ENCODE measurements around the gene PPP3CA.
"Not testable (repeated sequence)": the region's sequence is repeated elsewhere in the genome, so short reads cannot be mapped to it uniquely, and the experiment has no call there.

Gene PPP3CA

DNA sequence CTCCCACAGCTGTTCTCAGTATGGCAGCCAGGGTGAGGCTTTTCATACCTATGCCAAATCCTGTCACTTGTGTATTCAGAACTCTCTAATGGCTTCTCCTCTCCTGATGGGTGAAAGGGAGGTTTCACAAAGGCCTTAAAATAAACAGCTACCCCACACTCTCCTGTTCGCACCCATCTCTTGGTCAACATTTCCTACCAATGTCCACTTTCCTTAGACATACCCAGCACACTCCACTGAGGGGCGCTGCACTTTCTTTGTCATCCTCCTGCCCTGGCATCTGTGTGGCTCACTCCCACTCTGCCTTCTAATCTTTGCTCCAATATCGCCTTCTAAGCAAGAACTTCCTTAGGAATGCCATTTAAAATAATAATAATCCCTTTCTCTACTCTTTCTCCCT, 313.3 kb downstream of the PPP3CA start:
- no peak for DNase-seq

DNA sequence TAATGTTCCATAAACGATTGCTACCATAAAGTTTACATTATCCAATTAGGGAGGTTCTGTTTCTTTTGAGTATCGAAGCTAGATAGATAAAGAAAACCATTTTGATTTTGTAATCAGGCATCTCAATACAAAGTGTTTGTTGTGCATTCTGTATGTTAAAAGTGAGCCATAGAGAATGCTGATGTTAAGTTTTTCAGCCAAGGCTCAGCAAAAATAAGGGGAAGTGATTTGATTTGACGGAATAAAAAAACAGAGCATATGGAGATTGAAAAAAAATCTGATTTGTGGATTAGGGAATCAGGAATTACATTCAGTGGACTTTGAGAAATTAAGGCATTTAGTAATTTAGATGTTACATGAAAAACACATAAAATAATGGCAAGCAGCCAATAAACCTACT, 314.8 kb downstream of the PPP3CA start:
- no peak for DNase-seq

DNA sequence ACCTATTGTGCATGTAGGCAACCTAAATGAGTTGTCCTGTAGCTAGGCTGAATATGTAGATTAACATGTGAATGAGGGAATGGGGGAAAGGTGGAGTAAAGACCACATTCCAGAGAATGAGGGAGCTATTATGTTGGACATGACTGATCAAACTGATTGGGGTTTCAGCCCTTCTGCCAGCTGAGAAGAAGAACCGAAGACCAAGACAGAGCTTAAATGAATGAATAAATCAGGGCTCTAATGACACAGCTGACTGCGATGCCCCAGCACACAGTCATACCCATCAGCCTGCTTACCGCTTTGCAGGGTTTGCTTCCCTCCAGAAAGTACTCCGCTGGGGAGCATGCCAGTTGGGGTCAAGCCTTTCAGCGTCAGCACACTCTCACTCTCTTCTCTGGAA, 315.4 kb downstream of the PPP3CA start:
- DNase-seq, result no peak

DNA sequence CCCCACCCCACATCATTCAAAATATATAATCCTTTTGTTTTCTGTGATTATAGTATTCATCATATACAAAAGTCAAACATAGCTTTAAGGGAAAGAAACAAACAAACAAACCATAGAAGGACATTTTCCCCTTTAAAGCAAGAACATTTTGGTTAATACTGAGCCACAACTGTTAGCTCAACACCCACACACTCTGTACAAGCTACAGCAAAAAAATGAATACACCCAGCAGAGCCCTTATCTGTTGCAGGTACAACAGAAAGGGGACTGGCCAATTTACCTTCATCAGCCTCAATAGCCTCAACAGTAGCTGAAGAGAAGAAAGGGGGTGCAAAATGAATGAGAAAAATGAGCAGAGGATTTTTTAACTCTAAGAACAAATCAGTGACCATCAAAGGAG, 318.4 kb downstream of the PPP3CA start:
- DNase-seq, result no peak

DNA sequence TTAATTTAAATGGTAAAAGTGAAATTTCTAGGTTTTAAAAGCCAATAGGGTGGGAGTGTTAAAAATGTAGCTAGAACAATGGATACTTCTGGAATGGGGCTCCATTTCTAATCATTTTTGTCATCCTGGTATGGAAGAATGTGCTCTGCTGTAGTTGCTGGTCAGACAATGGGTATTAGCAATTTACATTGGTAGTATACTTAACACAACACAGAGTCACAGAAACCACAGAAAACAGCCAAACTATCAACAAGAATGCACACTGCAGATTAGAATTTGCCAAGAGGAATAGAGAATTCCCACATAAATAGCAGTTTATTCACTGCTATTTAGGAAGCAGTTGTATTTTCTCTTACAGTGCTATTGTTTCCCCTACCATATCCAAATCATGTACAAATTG, 319.6 kb downstream of the PPP3CA start:
- no peak for DNase-seq

DNA sequence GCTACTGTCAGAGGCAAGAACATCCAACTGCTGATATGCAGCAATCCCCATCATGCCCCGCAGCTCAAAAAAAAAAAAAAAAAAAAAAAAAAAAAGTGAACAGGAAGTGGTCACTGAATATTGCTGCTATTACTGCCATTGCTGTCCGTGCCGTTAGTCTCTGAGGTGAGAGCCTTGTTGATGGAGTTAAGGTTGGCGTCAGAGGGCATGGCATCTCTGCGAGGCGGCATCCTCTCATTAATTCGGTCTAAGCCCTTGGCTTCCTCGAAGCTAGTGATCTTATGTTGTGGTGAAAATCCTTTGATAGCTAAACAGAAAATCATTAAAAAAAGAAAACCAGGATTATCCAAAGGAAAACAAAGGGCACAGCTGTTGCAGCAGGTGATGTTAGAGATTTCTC, 321.6 kb downstream of the PPP3CA start:
- no peak for DNase-seq

DNA sequence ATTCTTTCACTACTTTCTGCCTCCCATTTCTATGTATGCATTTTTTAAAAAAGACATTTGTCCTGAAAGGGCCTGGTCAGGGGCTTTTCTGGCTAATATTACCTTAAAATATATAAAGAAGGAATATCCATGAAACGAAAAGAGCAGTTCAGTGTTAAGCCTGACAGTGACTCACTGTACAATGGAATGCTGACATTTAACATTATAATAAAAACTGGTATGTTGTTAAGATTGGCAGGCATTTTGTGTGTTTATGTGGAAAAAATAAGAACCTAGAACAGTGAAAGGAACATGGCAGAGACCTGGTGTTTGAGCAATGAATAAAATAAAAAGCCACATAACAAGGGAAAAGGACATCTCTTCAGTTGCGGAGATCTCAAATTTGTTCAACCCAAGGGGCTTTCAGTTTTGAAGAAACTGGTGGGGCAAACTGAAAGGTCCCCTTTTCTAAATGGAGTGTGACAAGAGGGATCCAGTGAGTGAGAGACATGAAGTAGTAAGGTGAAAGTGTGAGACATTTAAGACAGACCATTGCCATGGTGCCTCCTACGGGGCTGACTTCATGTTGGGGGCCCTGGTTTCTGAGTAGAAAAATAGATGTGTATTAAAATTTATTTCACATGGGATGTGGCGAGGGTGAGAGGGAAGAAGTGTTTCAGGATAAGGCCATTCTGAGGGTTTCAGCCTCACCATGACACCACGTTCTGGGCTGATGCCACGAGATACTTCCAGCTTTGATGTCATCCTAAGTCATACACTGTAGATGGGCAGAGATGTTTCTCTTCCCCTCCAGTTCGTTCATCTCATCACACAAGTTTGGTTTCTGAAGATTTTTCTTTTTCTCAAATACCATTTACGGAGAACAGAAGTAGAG, 324.9 kb downstream of the PPP3CA start:
- no peak for DNase-seq

DNA sequence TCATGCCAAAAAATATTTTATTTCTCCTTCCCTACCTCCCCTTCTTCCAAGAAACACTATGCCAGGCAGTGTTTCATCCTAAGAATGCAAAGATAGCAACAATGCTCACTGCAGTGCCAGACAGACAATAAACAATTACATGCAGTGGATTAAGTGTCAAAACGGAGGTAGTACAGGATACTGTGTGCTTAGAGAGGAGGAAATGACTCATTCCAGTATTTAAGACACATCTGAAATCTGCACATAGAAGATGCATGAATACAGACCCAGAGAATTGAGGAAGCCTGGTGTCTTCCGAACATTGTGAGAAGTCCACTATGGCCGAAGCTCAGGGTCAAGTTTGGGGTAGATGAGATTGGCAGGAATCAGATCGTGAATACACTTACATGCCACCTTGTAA, 326.4 kb downstream of the PPP3CA start:
- no peak for DNase-seq

DNA sequence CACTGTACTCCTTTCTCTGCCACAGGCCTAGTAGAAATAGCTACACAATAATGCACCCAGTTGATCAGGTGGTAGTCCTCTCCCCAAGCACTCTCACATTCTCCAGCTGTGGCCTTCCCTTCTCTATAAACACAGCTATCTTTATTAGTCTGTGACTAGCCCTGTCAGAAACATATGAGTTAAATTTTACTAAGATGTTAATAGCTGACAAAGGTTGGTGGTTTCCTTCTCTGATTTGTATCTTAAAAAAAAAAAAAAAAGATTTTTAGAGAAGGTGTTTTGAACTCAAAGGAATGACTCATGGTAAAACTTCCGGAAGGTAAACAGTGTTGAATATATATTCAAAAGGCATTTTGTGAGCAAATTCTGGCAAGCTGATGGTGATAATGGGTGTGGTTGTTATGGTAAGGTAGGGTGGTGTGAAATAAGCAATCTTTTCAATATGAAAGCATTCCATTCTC, 327.4 kb downstream of the PPP3CA start:
- DNase-seq, result no peak

DNA sequence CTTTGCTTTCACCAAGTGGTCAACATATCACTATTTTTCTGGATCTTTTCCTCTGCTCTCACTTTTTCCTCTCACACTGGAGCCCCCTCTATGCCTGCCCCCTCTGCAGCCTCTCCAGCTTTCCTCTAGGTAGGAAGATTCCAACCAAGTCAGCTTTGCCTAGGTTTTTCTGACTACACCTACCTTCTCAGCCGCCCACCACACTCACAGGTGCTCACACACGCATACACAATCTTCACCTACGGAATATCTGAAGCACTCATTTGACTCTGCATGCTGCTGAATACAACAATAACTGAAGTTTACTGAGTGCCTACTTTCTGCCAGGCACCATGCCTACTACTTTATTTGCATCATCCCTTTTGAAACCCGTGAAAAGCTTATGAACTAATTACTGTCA, 328.0 kb downstream of the PPP3CA start:
- no peak for DNase-seq

DNA sequence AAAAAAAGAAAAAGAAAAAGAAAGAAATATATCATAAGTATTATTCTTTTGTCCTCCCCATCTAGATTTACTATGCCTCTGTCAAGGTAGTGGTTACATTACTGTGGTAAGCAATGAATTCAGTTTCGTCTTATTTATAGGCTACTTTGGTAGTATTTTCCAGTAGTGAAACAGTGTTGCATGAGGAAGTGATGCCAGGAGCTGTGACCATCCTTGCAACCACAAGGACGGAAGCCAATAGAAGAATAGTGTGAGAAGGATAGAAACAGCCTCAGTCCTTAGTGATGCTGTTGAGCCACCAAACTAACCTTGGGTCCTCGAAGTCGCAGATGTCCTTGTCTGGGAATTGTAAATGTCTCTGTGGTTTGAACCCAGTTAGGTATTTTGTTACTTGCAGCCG, 328.5 kb downstream of the PPP3CA start:
- no peak for DNase-seq

DNA sequence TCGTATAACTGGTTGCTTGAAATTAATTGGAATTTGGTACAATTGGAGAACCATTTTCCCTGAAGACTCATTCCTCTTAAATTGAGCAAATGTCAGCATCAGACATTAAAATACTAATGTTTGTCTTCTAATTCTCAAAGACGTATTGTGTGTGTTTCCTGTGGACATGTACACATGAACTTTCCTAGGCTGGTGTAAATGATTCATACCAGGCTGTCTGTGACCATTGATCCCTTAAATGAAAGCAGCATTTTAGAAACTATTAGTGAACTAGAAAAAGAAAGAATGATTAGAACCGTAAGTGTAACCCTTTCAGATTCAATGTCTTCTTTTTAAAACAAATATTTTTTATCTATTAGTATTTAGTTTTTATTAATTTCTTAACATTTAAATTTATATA, 332.9 kb downstream of the PPP3CA start:
- no peak for DNase-seq

DNA sequence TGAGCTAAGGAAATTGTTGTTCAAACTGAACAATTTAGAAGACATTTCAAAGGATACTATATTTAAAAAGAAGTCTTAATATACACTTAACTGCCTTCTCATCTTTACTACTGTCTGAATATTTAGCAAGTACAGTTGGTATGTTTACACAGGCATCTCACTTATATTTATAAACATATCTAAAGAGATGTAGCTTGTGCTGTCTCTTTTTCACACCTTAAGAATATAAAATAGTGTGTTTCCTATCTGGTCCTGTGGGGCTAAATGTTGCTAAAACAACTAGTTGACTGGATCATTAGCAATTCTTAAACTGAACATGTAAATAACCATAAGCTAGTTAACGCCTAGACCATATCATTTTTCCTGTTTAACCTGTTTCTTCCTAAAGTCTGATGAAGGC, 336.3 kb downstream of the PPP3CA start:
- no peak for DNase-seq

DNA sequence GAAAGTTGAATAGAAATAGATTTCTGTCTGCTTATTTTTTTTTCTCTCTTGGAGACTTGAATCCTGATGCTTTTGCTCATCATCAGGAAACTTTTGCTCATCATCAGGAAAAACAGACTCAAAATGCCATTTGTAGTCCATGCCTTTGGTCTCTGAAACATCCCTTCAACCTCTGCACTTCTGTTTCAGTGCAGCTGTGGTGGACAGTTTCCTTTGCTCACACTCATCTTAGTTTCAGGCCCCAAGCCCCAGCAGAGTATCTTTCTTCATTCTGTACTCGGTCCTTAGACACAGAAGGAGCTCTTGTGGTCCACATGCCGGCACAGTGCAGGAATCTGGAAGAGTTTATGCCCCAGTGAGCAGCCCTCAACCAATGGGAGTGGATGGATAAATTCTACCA, 337.9 kb downstream of the PPP3CA start:
- DNase-seq, result no peak

DNA sequence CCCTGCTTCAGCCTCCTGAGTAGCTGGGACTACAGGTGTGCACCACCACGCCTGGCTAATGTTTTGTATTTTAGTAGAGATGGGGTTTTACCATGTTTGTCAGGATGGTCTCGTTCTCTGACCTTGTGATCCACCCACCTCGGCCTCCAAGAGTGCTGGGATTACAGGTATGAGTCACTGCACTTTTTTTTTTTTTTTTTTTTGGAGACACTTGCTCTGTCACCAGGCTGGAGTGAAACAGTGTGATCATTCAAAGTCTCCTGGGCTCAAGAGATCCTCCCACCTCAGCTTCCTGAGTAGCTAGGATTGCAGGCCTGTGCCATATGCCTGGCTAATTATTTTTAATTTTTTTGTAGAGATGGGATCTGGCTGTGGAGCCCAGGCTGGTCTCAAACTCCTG, 338.8 kb downstream of the PPP3CA start:
- DNase-seq, result no peak

DNA sequence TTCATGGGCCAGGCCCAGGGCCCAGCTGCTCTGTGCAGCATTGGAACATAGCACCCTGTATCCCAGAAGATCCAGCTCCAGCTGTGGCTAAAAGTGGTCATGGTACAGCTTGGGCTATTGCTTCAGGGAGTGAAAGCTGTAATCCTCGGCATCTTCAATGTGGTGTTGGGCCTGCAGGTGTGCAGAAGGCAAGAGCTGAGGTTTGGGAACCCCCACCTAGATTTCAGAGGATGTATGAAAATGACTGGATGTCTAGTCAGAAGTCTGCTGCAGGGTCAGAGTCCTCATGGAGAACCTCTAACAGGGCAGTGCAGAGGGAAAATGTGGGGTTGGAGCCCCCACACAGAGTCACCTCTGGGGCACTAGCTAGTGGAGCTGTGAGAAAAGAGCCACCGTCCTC, 341.7 kb downstream of the PPP3CA start:
- no peak for DNase-seq

DNA sequence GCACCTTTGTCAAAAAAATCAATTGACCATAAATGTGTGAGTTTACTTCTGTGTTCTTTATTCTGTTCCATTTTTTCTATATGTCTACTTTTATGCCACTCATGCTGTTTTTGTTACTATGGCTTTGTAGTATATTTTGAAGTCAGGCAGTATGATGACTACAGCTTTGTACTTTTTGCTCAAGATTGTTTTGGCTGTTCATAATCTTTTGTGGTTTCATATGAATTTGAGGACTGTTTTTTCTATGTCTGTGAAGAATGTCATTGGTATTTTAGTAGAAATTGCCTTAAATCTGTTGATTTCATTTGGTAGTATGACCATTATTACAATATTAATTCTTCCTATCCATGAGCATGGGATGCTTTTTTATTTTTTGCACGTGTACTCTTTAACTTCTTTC, 346.8 kb downstream of the PPP3CA start:
- no peak for DNase-seq

DNA sequence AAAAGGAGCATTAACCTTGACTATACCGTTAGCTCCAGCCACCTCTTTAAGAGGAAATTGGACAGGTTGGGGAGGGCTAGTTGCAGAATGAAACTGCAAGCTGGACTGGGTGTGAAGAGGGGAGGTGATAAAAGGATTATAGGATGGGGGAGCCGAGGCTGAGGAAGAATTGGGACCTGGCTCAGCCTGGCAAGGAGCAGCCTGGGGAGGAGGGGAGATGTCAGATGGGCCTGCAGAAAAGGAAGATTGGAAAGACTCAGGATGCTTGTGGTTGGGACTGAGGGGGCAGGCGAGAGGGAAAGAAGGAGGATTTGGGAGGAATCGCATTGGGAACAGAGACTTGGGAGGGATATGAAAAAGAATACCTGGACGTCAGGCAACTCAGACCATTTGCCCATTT, 351.7 kb downstream of the PPP3CA start:
- no peak for DNase-seq

DNA sequence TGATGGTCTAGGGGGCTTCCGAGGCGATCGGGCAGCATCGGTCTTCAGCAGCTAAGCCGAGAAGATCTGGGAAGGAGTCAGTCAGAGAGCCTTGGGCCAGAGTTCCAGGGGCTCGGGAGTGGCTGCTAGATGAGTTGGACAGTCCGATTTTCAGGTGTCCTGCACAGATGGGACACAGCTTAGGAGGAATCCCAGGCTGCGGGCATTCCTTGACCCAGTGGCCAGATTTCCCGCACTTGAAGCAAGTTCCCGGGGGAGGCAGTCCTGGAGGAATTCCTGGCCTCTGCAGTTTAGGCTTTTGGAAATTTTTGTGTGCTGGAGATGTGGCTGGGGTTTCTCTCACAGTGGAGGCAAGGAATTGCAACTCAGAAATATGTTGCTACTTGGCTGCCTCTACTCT, 352.3 kb downstream of the PPP3CA start:
- DNase-seq, result not testable (repeated sequence)

DNA sequence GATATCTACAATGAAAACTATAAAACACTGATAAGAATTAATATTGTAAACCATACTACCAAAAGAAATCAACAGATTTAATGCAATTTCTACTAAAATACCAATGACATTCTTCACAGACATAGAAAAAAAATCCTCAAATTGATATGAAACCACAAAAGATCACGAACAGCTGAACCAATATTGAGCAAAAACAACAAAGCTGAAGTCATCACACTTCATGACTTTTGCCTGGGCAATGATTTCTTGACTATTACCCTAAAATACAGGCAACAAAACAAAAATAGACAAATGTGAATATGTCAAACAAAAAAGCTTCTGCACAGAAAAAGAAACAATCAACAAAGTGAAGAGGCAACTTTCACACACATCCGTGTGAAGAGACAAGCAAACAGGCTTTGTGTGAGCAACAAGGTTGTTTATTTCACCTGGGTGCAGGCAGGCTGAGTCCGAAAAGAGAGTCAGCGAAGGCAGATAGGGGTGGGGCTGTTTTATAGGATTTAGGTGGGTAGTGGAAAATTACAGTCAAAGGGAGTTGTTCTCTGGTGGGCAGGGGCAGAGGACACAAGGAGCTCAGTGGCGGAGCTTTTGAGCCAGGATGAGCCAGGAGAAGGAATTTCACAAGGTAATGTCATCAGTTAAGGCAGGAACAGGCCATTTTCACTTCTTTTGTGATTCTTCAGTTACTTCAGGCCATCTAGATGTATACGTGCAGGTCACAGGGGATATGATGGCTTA, 355.8 kb downstream of the PPP3CA start:
- not testable (repeated sequence) for DNase-seq

DNA sequence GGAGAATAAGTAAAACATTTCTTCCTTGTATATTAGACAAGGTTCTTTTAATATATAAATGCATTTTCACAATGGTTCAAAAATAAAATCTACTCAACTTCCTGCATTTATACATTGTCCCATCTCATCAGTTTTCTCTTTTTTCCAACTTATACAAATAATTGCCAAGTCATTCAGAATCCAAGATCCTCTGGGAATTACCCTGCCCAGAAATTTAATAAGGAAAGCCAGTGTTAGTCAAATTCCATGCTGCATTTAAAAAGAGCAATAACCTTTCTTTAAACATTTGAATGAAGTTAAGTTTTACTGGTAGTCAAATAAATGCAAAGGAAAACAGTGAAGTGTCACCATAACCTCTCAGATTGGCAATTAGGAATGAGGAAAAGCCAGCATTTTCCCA, 357.9 kb downstream of the PPP3CA start:
- DNase-seq, result no peak

DNA sequence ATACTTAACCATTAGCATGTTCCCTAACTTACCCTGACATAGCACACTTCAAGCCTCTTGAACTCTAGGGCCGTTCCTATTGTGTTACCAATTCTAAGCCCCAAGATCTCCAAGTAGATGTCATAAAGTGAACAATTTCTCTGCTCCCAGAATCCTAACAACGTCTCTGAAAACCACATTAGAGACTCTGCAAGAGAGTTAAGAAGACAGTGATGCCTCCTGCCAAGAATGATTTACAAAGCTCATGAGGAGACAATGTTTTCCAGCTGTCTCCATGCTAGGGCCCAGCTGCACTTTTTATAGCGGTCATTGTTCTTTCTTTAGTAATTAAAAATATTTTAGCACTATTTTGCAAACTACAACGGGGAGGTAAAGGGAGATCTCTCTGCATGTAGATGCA, 358.4 kb downstream of the PPP3CA start:
- DNase-seq, result no peak

DNA sequence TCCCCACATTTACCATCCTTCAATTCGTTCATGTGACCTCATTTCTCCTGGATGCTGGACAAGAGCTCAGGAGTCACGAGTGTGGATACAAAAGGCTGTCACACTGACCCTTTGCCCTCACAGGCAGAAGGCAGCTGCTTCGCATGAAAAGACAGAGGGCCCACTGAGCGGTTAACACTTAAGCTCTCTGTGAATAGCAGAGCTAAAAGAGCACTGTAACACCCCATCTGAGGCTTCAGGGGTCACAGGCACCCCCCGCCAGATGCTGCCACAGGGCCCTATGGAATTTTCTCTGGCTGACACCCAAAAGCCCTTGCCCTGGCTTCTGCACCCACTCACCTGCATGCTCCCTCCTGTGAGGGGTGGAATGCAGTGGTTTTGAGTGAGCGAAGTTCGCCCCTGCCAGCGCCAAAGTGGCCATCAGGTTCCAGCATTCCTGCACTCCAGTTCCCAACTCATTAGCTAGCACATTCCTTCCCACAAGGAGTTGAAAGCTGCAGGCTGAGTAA, 360.9 kb downstream of the PPP3CA start:
- no peak for DNase-seq

DNA sequence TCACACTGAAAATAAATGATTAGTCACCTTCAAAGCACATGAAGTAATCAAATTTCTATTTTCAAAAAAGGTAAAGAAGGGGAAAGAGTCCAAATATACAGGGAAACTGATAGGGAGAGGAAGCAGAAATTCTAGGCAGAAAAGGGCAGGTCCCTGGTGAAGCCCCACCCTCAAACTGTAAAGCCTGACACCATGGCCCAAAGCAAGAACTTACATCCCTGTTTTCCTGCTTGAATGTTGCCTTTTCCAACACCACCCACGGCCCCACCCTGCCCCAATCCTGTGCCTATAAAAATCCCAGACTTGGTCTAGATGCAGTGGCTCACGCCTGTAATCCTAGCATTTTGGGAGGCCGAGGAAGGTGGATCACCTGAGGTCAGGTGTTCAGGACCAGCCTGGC, 361.8 kb downstream of the PPP3CA start:
- DNase-seq, result no peak

Measured in NCI-H510A treated with DMSO at 0.1 percent for 48 hours (cell line).